HEK293 (cell line): Measurements from ENCODE around the gene MKKS.

Source experiments
- CTCF ChIA-PET: fragments of 350-600 bp; formaldehyde crosslinking; extraction: SDS; loops from one replicate; lab custom pipeline; 2021; ENCODE audit warnings: antibody characterized with exemption; lab: Yijun Ruan, JAX
- POLR2A ChIA-PET: fragments of 300-600 bp; formaldehyde crosslinking; extraction: SDS; loops from one replicate; lab custom pipeline; 2020; ENCODE audit warnings: antibody characterized with exemption, inconsistent platforms; lab: Yijun Ruan, JAX
- H3K27ac ChIP-seq: fragments of 200-500 bp; sonication (Bioruptor generic); 2 replicates; pipeline ENCODE4 v1.5.1; 2014; ENCODE audit warnings: low read depth, low read length, control low read depth, inconsistent platforms; ENCODE audit errors: extremely low read depth
- H3K36me3 ChIP-seq, 2 experiments: fragments of 200-500 bp in 1 of 2; sonication (Bioruptor generic) in 1 of 2; 1 replicate in 1 of 2; 2 replicates in 1 of 2; pipeline ENCODE4 v1.5.1; 2014 to 2017; ENCODE audit warnings: inconsistent platforms in 2 of 2, low read length in 2 of 2; ENCODE audit not compliant: control insufficient read depth in 2 of 2, insufficient read depth in 1 of 2
- H3K4me1 ChIP-seq: fragments of 200-500 bp; sonication (Bioruptor generic); 2 replicates; pipeline ENCODE4 v1.5.1; 2014; ENCODE audit warnings: mild to moderate bottlenecking, low read length, inconsistent platforms; ENCODE audit not compliant: control insufficient read depth, insufficient read depth
- H3K4me3 ChIP-seq: 2 replicates; pipeline ENCODE4 v1.5.1; 2011; ENCODE audit warnings: low read depth, mild to moderate bottlenecking, control low read depth, low read length, moderate library complexity
- H3K9me3 ChIP-seq: fragments of 200-500 bp; sonication (Bioruptor generic); 2 replicates; pipeline ENCODE4 v1.5.1; 2014; ENCODE audit warnings: low read depth, low read length, inconsistent platforms; ENCODE audit not compliant: control insufficient read depth, insufficient read depth
- BCL6B ChIP-seq: fragments of 450-650 bp; formaldehyde crosslinking; IDR thresholded peaks from 2 replicates; pipeline ENCODE4 v1.5.1; 2017; ENCODE audit warnings: missing biosample characterization, missing genetic modification characterization
- MYNN ChIP-seq: fragments of 450-650 bp; formaldehyde crosslinking; IDR thresholded peaks from 2 replicates; pipeline ENCODE4 v1.5.1; 2016; ENCODE audit warnings: missing biosample characterization, missing genetic modification characterization, borderline replicate concordance
- SCRT2 ChIP-seq: fragments of 450-650 bp; formaldehyde crosslinking; IDR thresholded peaks from 2 replicates; pipeline ENCODE4 v1.5.1; 2016; ENCODE audit warnings: missing biosample characterization, missing genetic modification characterization
- YY2 ChIP-seq: fragments of 450-650 bp; formaldehyde crosslinking; IDR thresholded peaks from 2 replicates; pipeline ENCODE4 v1.5.1; 2016; ENCODE audit warnings: missing biosample characterization, missing genetic modification characterization
- ZFHX2 ChIP-seq: fragments of 450-650 bp; formaldehyde crosslinking; conservative IDR thresholded peaks from 2 replicates; pipeline ENCODE4 v1.5.1; 2016; ENCODE audit warnings: missing biosample characterization, missing genetic modification characterization
- ZNF140 ChIP-seq: fragments of 450-650 bp; formaldehyde crosslinking; IDR thresholded peaks from 2 replicates; pipeline ENCODE4 v1.5.1; 2016; ENCODE audit warnings: missing biosample characterization, missing genetic modification characterization
- ZNF23 ChIP-seq: fragments of 450-650 bp; formaldehyde crosslinking; IDR thresholded peaks from 2 replicates; pipeline ENCODE4 v1.5.1; 2016; ENCODE audit warnings: missing biosample characterization, missing genetic modification characterization, borderline replicate concordance
- ZNF274 ChIP-seq, 2 experiments: fragments of 200-500 bp in 1 of 2; fragments of 450-650 bp in 1 of 2; sonication (Bioruptor generic) in 1 of 2; formaldehyde crosslinking in 1 of 2; IDR thresholded peaks; 2 replicates each; pipeline versions ENCODE4 v1.5.1 to v1.6.1; 2014 to 2016; ENCODE audit warnings: borderline replicate concordance in 1 of 2, inconsistent platforms in 1 of 2, low read length in 1 of 2, missing biosample characterization in 1 of 2, missing genetic modification characterization in 1 of 2
- ZNF521 ChIP-seq: fragments of 450-650 bp; formaldehyde crosslinking; IDR thresholded peaks from 2 replicates; pipeline ENCODE4 v1.5.1; 2017; ENCODE audit warnings: missing biosample characterization, mild to moderate bottlenecking, missing genetic modification characterization
- ZNF530 ChIP-seq: fragments of 450-650 bp; formaldehyde crosslinking; IDR thresholded peaks from 2 replicates; pipeline ENCODE4 v1.5.1; 2016; ENCODE audit warnings: low read depth, missing biosample characterization, missing genetic modification characterization
- ZNF621 ChIP-seq: fragments of 450-650 bp; formaldehyde crosslinking; IDR thresholded peaks from 2 replicates; pipeline ENCODE4 v1.5.1; 2017; ENCODE audit warnings: missing biosample characterization, missing genetic modification characterization
- ZNF658 ChIP-seq: fragments of 450-650 bp; formaldehyde crosslinking; IDR thresholded peaks from 2 replicates; pipeline ENCODE4; 2016; ENCODE audit warnings: missing biosample characterization, missing genetic modification characterization
- ZNF785 ChIP-seq: fragments of 450-650 bp; formaldehyde crosslinking; IDR thresholded peaks from 2 replicates; pipeline ENCODE4 v1.5.1; 2016; ENCODE audit warnings: missing biosample characterization, missing genetic modification characterization
- ZNF792 ChIP-seq: fragments of 450-650 bp; formaldehyde crosslinking; IDR thresholded peaks from 2 replicates; pipeline ENCODE4 v1.5.1; 2016; ENCODE audit warnings: missing biosample characterization, missing genetic modification characterization
- ZNF830 ChIP-seq: fragments of 450-650 bp; IDR thresholded peaks from 2 replicates; pipeline ENCODE4 v1.5.0; 2018; ENCODE audit warnings: missing biosample characterization, missing genetic modification characterization, low read depth, mild to moderate bottlenecking, moderate library complexity
- ZSCAN16 ChIP-seq: fragments of 450-650 bp; formaldehyde crosslinking; IDR thresholded peaks from 2 replicates; pipeline ENCODE4 v1.5.1; 2016; ENCODE audit warnings: missing biosample characterization, missing genetic modification characterization
- ZSCAN23 ChIP-seq: fragments of 450-650 bp; formaldehyde crosslinking; IDR thresholded peaks from 2 replicates; pipeline ENCODE4 v1.5.1; 2016; ENCODE audit warnings: missing biosample characterization, missing genetic modification characterization
- ZSCAN5A ChIP-seq: fragments of 450-650 bp; formaldehyde crosslinking; IDR thresholded peaks from 2 replicates; pipeline ENCODE4 v1.5.1; 2016; ENCODE audit warnings: missing biosample characterization, missing genetic modification characterization
- ZXDB ChIP-seq: fragments of 450-650 bp; formaldehyde crosslinking; IDR thresholded peaks from 2 replicates; pipeline ENCODE4 v1.5.1; 2016; ENCODE audit warnings: missing biosample characterization, missing genetic modification characterization
- TF ChIP-seq, protein P1 (sequence below): fragments of 450-650 bp; formaldehyde crosslinking; IDR thresholded peaks from 2 replicates; pipeline ENCODE4 v1.5.1; 2016; ENCODE audit warnings: missing biosample characterization, missing genetic modification characterization

MKKS gene

GRCh38 chr20:10375191-10375590 lies 58.8 kb downstream of the MKKS start:
- H3K4me1 ChIP-seq, result no peaks in the 10 kb centered on the region
- H3K9me3 ChIP-seq, result no peaks in the 10 kb centered on the region
- no peak overlapping the region for H3K27ac ChIP-seq
- POLR2A ChIA-PET, result no interaction called here
- no peaks in the 10 kb centered on the region for H3K36me3 ChIP-seq
- no peak for TF ChIP-seq ZNF792 (tag by site-specific recombination)
- no peak for TF ChIP-seq ZNF140 (tag by site-specific recombination)
- TF ChIP-seq ZSCAN5A (tag by site-specific recombination), result no peak
- TF ChIP-seq BCL6B (tag by site-specific recombination), result no peak
- TF ChIP-seq, all 188 proteins: peak for 0
- CTCF ChIA-PET, result interaction anchor here (0.5 to 0.6 kb wide), 2 partner anchors 15 to 362 kb away, joined by 3 to 4 read pairs; no protein-coding TSS in a partner anchor
- H3K4me3 ChIP-seq, result no peak overlapping the region

DNA sequence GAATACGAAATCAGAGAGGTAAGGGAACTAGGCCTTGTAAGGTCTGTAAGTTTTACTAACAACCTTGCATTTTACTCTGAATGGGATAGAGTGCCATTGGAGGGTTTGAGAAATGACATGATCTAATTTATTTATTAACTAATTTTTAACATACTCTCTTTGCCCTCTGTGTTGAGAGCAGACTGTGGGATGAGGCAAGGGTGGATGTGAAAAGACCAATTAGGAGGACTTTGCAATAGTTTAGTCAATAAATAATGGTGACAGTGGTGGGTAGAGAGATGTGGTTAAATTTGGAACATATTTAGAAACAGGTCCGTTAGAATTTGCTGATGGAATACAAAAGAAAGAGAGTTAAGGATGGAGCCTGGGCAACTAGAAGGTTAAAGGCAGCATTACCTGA lies 60.0 kb downstream of the MKKS start:
- ChIA-PET POLR2A (no interaction called here), CTCF (no interaction called here)
- peaks cover 3% of the 10 kb centered on the region; the same call in 1 of the 2 replicates for H3K4me1 ChIP-seq
- H3K9me3 ChIP-seq, result no peaks in the 10 kb centered on the region
- H3K27ac ChIP-seq, result no peak overlapping the region
- no peak overlapping the region for H3K4me3 ChIP-seq
- TF ChIP-seq ZSCAN16, result no peak
- no peak for TF ChIP-seq YY2 (tag by site-specific recombination)
- no peak for TF ChIP-seq ZNF274 (IDR thresholded peaks at IDR 0.05; ENCODE audit: low read length)
- TF ChIP-seq ZNF274 (tag by site-specific recombination; IDR thresholded peaks at IDR 0.05; ENCODE audit: borderline replicate concordance), result no peak
- TF ChIP-seq ZNF530 (tag by site-specific recombination), result no peak
- TF ChIP-seq ZSCAN23 (tag by site-specific recombination), result no peak
- TF ChIP-seq MYNN (tag by site-specific recombination), result no peak
- TF ChIP-seq ZNF521, result no peak
- no peak for TF ChIP-seq SCRT2 (tag by site-specific recombination)
- TF ChIP-seq ZNF658 (tag by site-specific recombination), result no peak
- no peak for TF ChIP-seq BCL6B (tag by site-specific recombination)
- no peak for TF ChIP-seq ZNF23
- no peak for TF ChIP-seq ZFHX2
- no peak for TF ChIP-seq ZNF785 (tag by site-specific recombination)
- TF ChIP-seq, protein P1, sequence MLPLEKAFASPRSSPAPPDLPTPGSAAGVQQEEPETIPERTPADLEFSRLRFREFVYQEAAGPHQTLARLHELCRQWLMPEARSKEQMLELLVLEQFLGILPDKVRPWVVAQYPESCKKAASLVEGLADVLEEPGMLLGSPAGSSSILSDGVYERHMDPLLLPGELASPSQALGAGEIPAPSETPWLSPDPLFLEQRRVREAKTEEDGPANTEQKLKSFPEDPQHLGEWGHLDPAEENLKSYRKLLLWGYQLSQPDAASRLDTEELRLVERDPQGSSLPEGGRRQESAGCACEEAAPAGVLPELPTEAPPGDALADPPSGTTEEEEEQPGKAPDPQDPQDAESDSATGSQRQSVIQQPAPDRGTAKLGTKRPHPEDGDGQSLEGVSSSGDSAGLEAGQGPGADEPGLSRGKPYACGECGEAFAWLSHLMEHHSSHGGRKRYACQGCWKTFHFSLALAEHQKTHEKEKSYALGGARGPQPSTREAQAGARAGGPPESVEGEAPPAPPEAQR (tag by site-specific recombination), result no peak
- no peak for TF ChIP-seq ZNF621 (tag by site-specific recombination)
- TF ChIP-seq ZNF830 (tag by site-specific recombination), result no peak
- no peak for TF ChIP-seq ZXDB
- H3K36me3 ChIP-seq, result no peaks in the 10 kb centered on the region
